HG03175 (cell line): ENCODE data around the gene THBS4.
"Not testable (repeated sequence)": the region's sequence is repeated elsewhere in the genome, so short reads cannot be mapped to it uniquely, and the experiment has no call there.

Experiments
- ATAC-seq: cut with Tn5 transposase; IDR thresholded peaks from one replicate; pipeline ENCODE4 v1.9.1; 2021; ENCODE audit warnings: mild to moderate bottlenecking, moderate library complexity; ENCODE audit not compliant: unreplicated experiment

The THBS4 gene

GRCh38 chr5:80072103-80073073 lies 37.2 kb downstream of the THBS4 start:
- no peak for ATAC-seq

- ATAC-seq: no peak
Measured at GRCh38 chr5:80076131-80077050, 41.2 kb downstream of the THBS4 start.

GRCh38 chr5:80077051-80077714 lies 42.0 kb downstream of the THBS4 start:
- ATAC-seq: no peak

GRCh38 chr5:80078921-80079320 lies 43.8 kb downstream of the THBS4 start:
- ATAC-seq: no peak

- ATAC-seq: no peak
Measured at GRCh38 chr5:80082281-80082680, 47.1 kb downstream of the THBS4 start.

GRCh38 chr5:80082731-80083100 lies 47.6 kb downstream of the THBS4 start:
- no peak for ATAC-seq

- peak; percentile 72 for ATAC-seq
Measured at GRCh38 chr5:80083101-80083890, 48.1 kb downstream of the THBS4 start.

GRCh38 chr5:80090884-80091166 lies 55.7 kb downstream of the THBS4 start:
- ATAC-seq: no peak

GRCh38 chr5:80091792-80092192 lies 56.6 kb downstream of the THBS4 start:
- not testable (repeated sequence) for ATAC-seq

GRCh38 chr5:80092486-80093107 lies 57.4 kb downstream of the THBS4 start:
- ATAC-seq: no peak

GRCh38 chr5:80093796-80094195 lies 58.6 kb downstream of the THBS4 start:
- ATAC-seq: no peak

GRCh38 chr5:80094236-80094738 lies 59.1 kb downstream of the THBS4 start:
- no peak for ATAC-seq

- ATAC-seq: no peak
Measured at GRCh38 chr5:80097451-80097850, 62.3 kb downstream of the THBS4 start.

GRCh38 chr5:80101993-80102392 lies 66.8 kb downstream of the THBS4 start:
- no peak for ATAC-seq

GRCh38 chr5:80103371-80103770 lies 68.2 kb downstream of the THBS4 start:
- no peak for ATAC-seq

- ATAC-seq: no peak
Measured at GRCh38 chr5:80105698-80106439, 70.7 kb downstream of the THBS4 start.

- ATAC-seq: no peak
Measured at GRCh38 chr5:80106916-80107315, 71.8 kb downstream of the THBS4 start.

GRCh38 chr5:80109646-80110478 lies 74.7 kb downstream of the THBS4 start:
- ATAC-seq: no peak
